HepG2 (cell line): Measurements from ENCODE around the gene ZNF865. TPM values are rescaled to one million over a fixed set of nuclear protein-coding genes. Genes with fewer than 3 reads are reported as not detected.
A peak's percentile ranks its signal among the peaks of the same experiment; 100 is the strongest.

Experiments used
- AGO1 ChIP-seq: fragments of 200-400 bp; formaldehyde crosslinking; IDR thresholded peaks from 2 replicates; pipeline ENCODE4 v1.6.1; 2017; ENCODE audit warnings: mild to moderate bottlenecking, low read depth, low read length, moderate library complexity; ENCODE audit not compliant: poor library complexity, severe bottlenecking
- GFI1 ChIP-seq: sonication (generic); formaldehyde crosslinking; IDR thresholded peaks from 2 replicates; pipeline ENCODE4 v1.5.0; 2020; ENCODE audit warnings: missing genetic modification reagents, mild to moderate bottlenecking, borderline replicate concordance
- JUNB ChIP-seq: sonication (generic); formaldehyde crosslinking; IDR thresholded peaks from 2 replicates; pipeline ENCODE4 v1.8.0; 2022; ENCODE audit warnings: missing genetic modification reagents, mild to moderate bottlenecking, borderline replicate concordance
- LCORL ChIP-seq, 2 experiments: fragments of 450-650 bp in 1 of 2; sonication (generic) in 1 of 2; formaldehyde crosslinking in 1 of 2; IDR thresholded peaks; 2 replicates each; pipeline versions ENCODE4 v1.5.0 to v1.6.1; 2017 to 2020; ENCODE audit warnings: antibody characterized with exemption in 1 of 2, missing genetic modification reagents in 1 of 2
- MEF2D ChIP-seq: sonication (generic); formaldehyde crosslinking; IDR thresholded peaks from 2 replicates; pipeline ENCODE4 v1.5.1; 2020; ENCODE audit warnings: mild to moderate bottlenecking, missing genetic modification reagents
- NFAT5 ChIP-seq: sonication (generic); formaldehyde crosslinking; IDR thresholded peaks from 2 replicates; pipeline ENCODE4 v1.4.0; 2020; ENCODE audit warnings: missing genetic modification reagents
- UBTF ChIP-seq: sonication (generic); formaldehyde crosslinking; IDR thresholded peaks from 2 replicates; pipeline ENCODE4 v1.4.0; 2020; ENCODE audit warnings: mild to moderate bottlenecking, missing genetic modification reagents
- ZBTB7A ChIP-seq: sonication (generic); formaldehyde crosslinking; IDR thresholded peaks from 2 replicates; pipeline ENCODE4 v1.8.0; 2022; ENCODE audit warnings: mild to moderate bottlenecking, missing genetic modification reagents
- ZFP82 ChIP-seq: sonication (generic); formaldehyde crosslinking; IDR thresholded peaks from 2 replicates; pipeline ENCODE4 v1.5.1; 2020; ENCODE audit warnings: mild to moderate bottlenecking, missing genetic modification reagents, borderline replicate concordance
- ZKSCAN5 ChIP-seq: sonication (generic); formaldehyde crosslinking; IDR thresholded peaks from 2 replicates; pipeline ENCODE4 v1.5.1; 2020; ENCODE audit warnings: mild to moderate bottlenecking, missing genetic modification reagents
- ZNF253 ChIP-seq: sonication (generic); formaldehyde crosslinking; IDR thresholded peaks from 2 replicates; pipeline ENCODE4 v1.8.0; 2022; ENCODE audit warnings: mild to moderate bottlenecking, missing genetic modification reagents, borderline replicate concordance
- ZNF350 ChIP-seq: sonication (generic); formaldehyde crosslinking; IDR thresholded peaks from 2 replicates; pipeline ENCODE4 v1.4.0; 2020; ENCODE audit warnings: mild to moderate bottlenecking, low read depth, missing genetic modification reagents, borderline replicate concordance
- ZNF446 ChIP-seq: sonication (generic); formaldehyde crosslinking; IDR thresholded peaks from 2 replicates; pipeline ENCODE4 v1.5.0; 2020; ENCODE audit warnings: mild to moderate bottlenecking, missing genetic modification reagents
- ZNF605 ChIP-seq: sonication (generic); formaldehyde crosslinking; IDR thresholded peaks from 2 replicates; pipeline ENCODE4 v1.8.0; 2022; ENCODE audit warnings: mild to moderate bottlenecking, missing genetic modification reagents
- ZNF672 ChIP-seq: sonication (generic); formaldehyde crosslinking; IDR thresholded peaks from 2 replicates; pipeline ENCODE4 v1.8.1; 2022; ENCODE audit warnings: missing genetic modification reagents
- ZNF784 ChIP-seq: sonication (generic); formaldehyde crosslinking; IDR thresholded peaks from 2 replicates; pipeline ENCODE4 v1.5.1; 2020; ENCODE audit warnings: missing genetic modification reagents, mild to moderate bottlenecking, borderline replicate concordance
- polyA plus RNA-seq, 8 experiments: library from polyadenylated mRNA; depleted of rRNA in 3 of 8; stranded (reverse) in 7 of 8; unstranded in 1 of 8; fragments of >200 nt; fragmentation: Illumina TruSeq in 4 of 8; extraction: Trizol in 4 of 8; gene quantifications; 2 replicates each; pipeline versions ENCODE4 v1.2.1 to v1.2.3, GENCODE V29; 2011 to 2016; ENCODE audit warnings: low read depth in 4 of 8, missing spikeins in 1 of 8, mixed read lengths in 1 of 8; ENCODE audit not compliant: insufficient read depth in 1 of 8
- total RNA-seq, 5 experiments: library from RNA; depleted of rRNA; stranded (reverse); fragments of >200 nt; fragmentation: Illumina TruSeq; extraction: Trizol; gene quantifications; 2 replicates each; pipeline ENCODE4 v1.2.3, GENCODE V29; 2016; ENCODE audit warnings: low read depth in 1 of 5

Gene ZNF865
- total and polyA plus RNA-seq, 2 of the 13 experiments (the other 11 are each of a cell fraction or from before 2014, with no cell fraction given): 0.93 to 1.0 TPM

GRCh38 chr19:55605637-55606470, at the start of gene ZNF865 (continued):
- TF ChIP-seq ZNF784 (CRISPR knock-in tag): no peak
- no peak for TF ChIP-seq GFI1
- TF ChIP-seq NFAT5 (CRISPR knock-in tag): no peak
- no peak for TF ChIP-seq ZNF672 (CRISPR knock-in tag)
- no peak for TF ChIP-seq LCORL (IDR thresholded peaks at IDR 0.05)
- no peak for TF ChIP-seq LCORL (CRISPR knock-in tag; IDR thresholded peaks at IDR 0.05)
- no peak for TF ChIP-seq ZBTB7A
- no peak for TF ChIP-seq AGO1
- TF ChIP-seq ZFP82: no peak
- TF ChIP-seq MEF2D (CRISPR knock-in tag): peak; percentile 62; the same call in 1 of the 2 replicates
- TF ChIP-seq UBTF (CRISPR knock-in tag): 0 out of 2 replicates have a peak, but pooled peaks have one; percentile 23
- peak; percentile 67; the same call in 1 of the 2 replicates for TF ChIP-seq ZNF605 (CRISPR knock-in tag)
- 0 out of 2 replicates have a peak, but pooled peaks have one; percentile 52 for TF ChIP-seq ZKSCAN5
- no peak for TF ChIP-seq ZNF446 (CRISPR knock-in tag)
- TF ChIP-seq ZNF350 (CRISPR knock-in tag): no peak
- no peak for TF ChIP-seq JUNB (CRISPR knock-in tag)
- TF ChIP-seq ZNF253: no peak
